Mesothelial cell of epicardium (in vitro differentiated cells): ENCODE data around the gene ZNF362. TPM values are rescaled to one million over a fixed set of nuclear protein-coding genes. Genes with fewer than 3 reads are reported as not detected.
A peak's percentile ranks its signal among the peaks of the same experiment; 100 is the strongest.

Source experiments
- DNase-seq, 2 experiments: peaks; one replicate each; pipeline ENCODE4 v3.0.0; 2021; ENCODE audit warnings: low spot score in 2 of 2; ENCODE audit not compliant: unreplicated experiment in 2 of 2
- H3K27ac Mint-ChIP-seq: 2 replicates; pipeline ENCODE4 v1.8.0; 2021; ENCODE audit warnings: mixed read lengths
- H3K27me3 Mint-ChIP-seq: 2 replicates; pipeline ENCODE4 v1.8.0; 2021; ENCODE audit warnings: low read depth, mixed read lengths
- H3K36me3 Mint-ChIP-seq: 2 replicates; pipeline ENCODE4 v1.8.0; 2021; ENCODE audit warnings: mixed read lengths
- H3K4me1 Mint-ChIP-seq: 2 replicates; pipeline ENCODE4 v1.8.0; 2021; ENCODE audit warnings: mixed read lengths
- H3K4me3 Mint-ChIP-seq: 2 replicates; pipeline ENCODE4 v1.8.0; 2021; ENCODE audit warnings: mild to moderate bottlenecking, moderate library complexity, mixed read lengths
- H3K9me3 Mint-ChIP-seq: 2 replicates; pipeline ENCODE4 v1.8.0; 2021; ENCODE audit warnings: mixed read lengths
- CTCF ChIP-seq: fragments of 200-600 bp; sonication (generic); IDR thresholded peaks from one replicate; pipeline ENCODE4 v1.5.0; 2021; ENCODE audit warnings: antibody characterized with exemption; ENCODE audit not compliant: unreplicated experiment
- total RNA-seq: library from RNA; stranded (reverse); gene quantifications from 3 replicates; pipeline ENCODE4 v1.2.1, GENCODE V29; 2021

ZNF362 gene
- total RNA-seq, 1 donor from 2014 or later = 114 TPM

GRCh38 chr1:33323663-33324477, 67.6 kb downstream of the ZNF362 start:
- Mint-ChIP-seq H3K27me3 (no peaks in the 10 kb centered on the region), H3K4me1 (peaks cover 4% of the 10 kb centered on the region), H3K4me3 (no peak overlapping the region), H3K36me3 (peaks cover 27% of the 10 kb centered on the region), H3K9me3 (no peaks in the 10 kb centered on the region), H3K27ac (peak overlapping the region; percentile 59)
- DNase-seq = no peak
- no peak for TF ChIP-seq CTCF

GRCh38 chr1:33324677-33325575, 68.6 kb downstream of the ZNF362 start:
- Mint-ChIP-seq H3K4me3 (no peak overlapping the region), H3K27ac (peak overlapping the region; percentile 47), H3K4me1 (peaks cover 4% of the 10 kb centered on the region), H3K36me3 (peaks cover 35% of the 10 kb centered on the region), H3K27me3 (no peaks in the 10 kb centered on the region), H3K9me3 (no peaks in the 10 kb centered on the region)
- no peak for TF ChIP-seq CTCF
- no peak for DNase-seq

GRCh38 chr1:33326785-33327184, 70.5 kb downstream of the ZNF362 start:
- H3K4me1 Mint-ChIP-seq = peaks cover 4% of the 10 kb centered on the region
- no peak overlapping the region for H3K4me3 Mint-ChIP-seq
- no peaks in the 10 kb centered on the region for H3K27me3 Mint-ChIP-seq
- peaks cover 38% of the 10 kb centered on the region for H3K36me3 Mint-ChIP-seq
- H3K9me3 Mint-ChIP-seq = no peaks in the 10 kb centered on the region
- no peak overlapping the region for H3K27ac Mint-ChIP-seq
- DNase-seq = no peak
- no peak for TF ChIP-seq CTCF

GRCh38 chr1:33327587-33328325, 71.5 kb downstream of the ZNF362 start:
- DNase-seq = no peak
- no peak overlapping the region for H3K4me3 Mint-ChIP-seq
- H3K36me3 Mint-ChIP-seq = peaks cover 46% of the 10 kb centered on the region
- H3K27ac Mint-ChIP-seq = no peak overlapping the region
- no peak for TF ChIP-seq CTCF
- H3K27me3 Mint-ChIP-seq = no peaks in the 10 kb centered on the region
- no peaks in the 10 kb centered on the region for H3K9me3 Mint-ChIP-seq
- peaks cover 4% of the 10 kb centered on the region for H3K4me1 Mint-ChIP-seq

GRCh38 chr1:33328817-33329216, 72.5 kb downstream of the ZNF362 start:
- no peak for DNase-seq
- H3K4me3 Mint-ChIP-seq = no peak overlapping the region
- no peak for TF ChIP-seq CTCF
- H3K4me1 Mint-ChIP-seq = peaks cover 4% of the 10 kb centered on the region
- H3K9me3 Mint-ChIP-seq = no peaks in the 10 kb centered on the region
- H3K27me3 Mint-ChIP-seq = no peaks in the 10 kb centered on the region
- peaks cover 48% of the 10 kb centered on the region for H3K36me3 Mint-ChIP-seq
- H3K27ac Mint-ChIP-seq = peak overlapping the region; percentile 52
